Measurements from ENCODE around the gene HSPA5. TPM values are rescaled to one million over a fixed set of nuclear protein-coding genes. Genes with fewer than 3 reads are reported as not detected.
A peak's percentile ranks its signal among the peaks of the same experiment; 100 is the strongest.
"Not testable (repeated sequence)": the region's sequence is repeated elsewhere in the genome, so short reads cannot be mapped to it uniquely, and the experiment has no call there.

HSPA5 gene
- total RNA-seq = 100 to 1,000 TPM in 1 of 3 donors, 10 to 100 TPM in 2; 91.9 to 125 (median 95.1) TPM

DNA sequence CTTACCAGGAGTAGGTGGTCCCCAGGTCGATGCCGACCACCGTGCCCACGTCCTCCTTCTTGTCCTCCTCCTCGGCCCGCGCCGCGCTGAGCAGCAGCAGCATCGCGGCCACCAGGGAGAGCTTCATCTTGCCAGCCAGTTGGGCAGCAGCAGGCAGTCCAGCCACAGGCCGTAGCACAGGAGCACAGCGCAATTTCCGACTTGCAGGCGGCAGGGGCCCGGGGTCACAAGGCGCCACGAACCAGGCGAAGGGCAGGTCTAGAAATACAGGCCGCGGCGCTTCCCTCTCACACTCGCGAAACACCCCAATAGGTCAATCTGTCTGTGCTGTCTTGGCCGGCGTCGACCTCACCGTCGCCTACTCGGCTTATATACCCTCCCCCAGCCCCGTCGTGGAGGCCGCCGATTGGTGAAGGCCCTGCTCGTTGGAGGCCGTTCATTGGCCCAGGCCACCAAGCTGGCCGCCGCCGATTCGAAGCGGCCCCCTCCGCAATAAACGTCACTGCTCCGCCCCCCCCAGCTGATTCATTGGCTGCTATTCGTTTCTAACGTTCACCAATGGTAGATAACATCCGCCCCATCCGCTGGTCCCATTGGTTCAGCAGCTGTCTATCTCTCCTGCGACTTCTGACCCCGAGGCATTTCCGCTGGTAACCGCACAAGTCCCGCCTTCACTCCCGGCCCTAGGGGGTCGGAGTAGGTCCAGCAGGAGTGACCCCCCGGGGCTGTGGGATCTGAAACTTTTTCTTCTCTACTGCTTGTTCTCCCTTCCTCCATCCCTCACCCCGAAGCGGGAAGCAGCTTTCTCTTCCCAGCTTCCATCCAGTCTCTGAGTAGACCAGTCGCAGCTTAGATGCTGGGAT lies at the start of gene HSPA5:
Gene HSPA5 (minus strand): TSS at position 344 of the 863 bp plus-strand sequence. CDS start 217 bp downstream, at position 127.
- Histone ChIP-seq H3K4me1 (peaks cover 3 to 24% of the 10 kb centered on the region in 2 donors), H3K27ac (peak within 1 kb of the TSS; percentile 98), H3K36me3 (peaks cover 8% of the 10 kb centered on the region), H3K9me3 (no peaks in the 10 kb centered on the region), H3K4me3 (peak within 1 kb of the TSS; percentile 79 to 90 (median 86)), H3K27me3 (no peaks in the 10 kb centered on the region)
- peak; percentile 100 for DNase-seq (ENCODE audit: low spot score in 2 of 2)
- intact Hi-C loops (cut with DNase I; ENCODE audit: low total_unique reads) = no loop called here
- TF ChIP-seq, protein P1, sequence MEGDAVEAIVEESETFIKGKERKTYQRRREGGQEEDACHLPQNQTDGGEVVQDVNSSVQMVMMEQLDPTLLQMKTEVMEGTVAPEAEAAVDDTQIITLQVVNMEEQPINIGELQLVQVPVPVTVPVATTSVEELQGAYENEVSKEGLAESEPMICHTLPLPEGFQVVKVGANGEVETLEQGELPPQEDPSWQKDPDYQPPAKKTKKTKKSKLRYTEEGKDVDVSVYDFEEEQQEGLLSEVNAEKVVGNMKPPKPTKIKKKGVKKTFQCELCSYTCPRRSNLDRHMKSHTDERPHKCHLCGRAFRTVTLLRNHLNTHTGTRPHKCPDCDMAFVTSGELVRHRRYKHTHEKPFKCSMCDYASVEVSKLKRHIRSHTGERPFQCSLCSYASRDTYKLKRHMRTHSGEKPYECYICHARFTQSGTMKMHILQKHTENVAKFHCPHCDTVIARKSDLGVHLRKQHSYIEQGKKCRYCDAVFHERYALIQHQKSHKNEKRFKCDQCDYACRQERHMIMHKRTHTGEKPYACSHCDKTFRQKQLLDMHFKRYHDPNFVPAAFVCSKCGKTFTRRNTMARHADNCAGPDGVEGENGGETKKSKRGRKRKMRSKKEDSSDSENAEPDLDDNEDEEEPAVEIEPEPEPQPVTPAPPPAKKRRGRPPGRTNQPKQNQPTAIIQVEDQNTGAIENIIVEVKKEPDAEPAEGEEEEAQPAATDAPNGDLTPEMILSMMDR (IDR thresholded peaks at IDR 0.05) = peak; percentile 14 to 36 (median 28)
- TF ChIP-seq POLR2A (IDR thresholded peaks at IDR 0.05) (peak; percentile 90), POLR2AphosphoS5 (IDR thresholded peaks at IDR 0.05) (peak; percentile 96 to 99 (median 98))

DNA sequence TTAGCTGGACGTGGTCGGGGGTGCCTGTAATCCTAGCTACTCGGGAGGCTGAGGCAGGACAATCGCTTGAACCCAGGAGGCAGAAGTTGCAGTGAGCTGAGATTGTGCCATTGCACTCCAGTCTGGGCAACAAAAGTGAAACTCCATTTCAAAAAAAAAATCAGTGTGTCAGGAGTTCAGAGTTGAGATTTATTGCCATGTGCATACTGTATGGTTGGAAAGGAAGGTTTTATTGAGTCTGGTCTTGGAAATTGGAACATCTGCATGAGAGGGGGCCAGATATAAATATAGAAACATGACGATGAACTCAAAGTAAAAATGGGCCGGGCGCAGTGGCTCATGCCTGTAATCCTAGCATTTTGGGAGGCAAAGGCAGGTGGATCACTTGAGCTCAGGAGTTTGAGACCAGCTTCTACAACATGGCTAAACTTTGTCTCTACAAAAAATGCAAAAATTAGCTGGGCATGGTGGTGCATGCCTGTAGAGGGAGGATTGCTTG lies 45.8 kb upstream of the HSPA5 start:
- H3K27ac ChIP-seq; H3K27me3 ChIP-seq; H3K9me3 ChIP-seq; H3K4me1 ChIP-seq; H3K36me3 ChIP-seq; H3K4me3 ChIP-seq; DNase-seq (ENCODE audit: low spot score in 2 of 2); intact Hi-C loops (cut with DNase I; ENCODE audit: low total_unique reads): not testable (repeated sequence)

DNA sequence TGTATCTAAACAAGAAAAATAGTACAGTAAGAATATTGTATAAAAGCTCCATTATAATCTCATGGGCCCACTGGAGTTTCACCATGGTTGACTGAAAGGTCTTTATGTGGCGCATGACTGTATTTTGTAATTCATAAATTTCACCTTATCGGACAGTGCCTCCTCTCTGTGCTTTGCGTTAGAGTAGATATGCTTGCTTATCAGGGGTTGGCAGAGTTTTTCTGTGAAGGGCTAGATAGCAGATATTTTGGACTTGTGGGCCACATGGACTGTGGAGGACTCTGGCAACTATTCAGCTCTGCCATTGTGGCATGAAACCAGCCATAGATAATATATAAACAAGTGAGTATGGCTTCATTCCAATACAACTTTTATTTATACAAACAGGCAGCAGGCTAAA lies 43.7 kb upstream of the HSPA5 start:
- no peak overlapping the region for H3K27ac ChIP-seq
- no peaks in the 10 kb centered on the region for H3K27me3 ChIP-seq
- intact Hi-C loops (cut with DNase I; ENCODE audit: low total_unique reads) = no loop called here
- H3K9me3 ChIP-seq = no peaks in the 10 kb centered on the region
- no peaks in the 10 kb centered on the region for H3K4me1 ChIP-seq
- TF ChIP-seq, protein P1 (IDR thresholded peaks at IDR 0.05) = no peak
- no peak for TF ChIP-seq POLR2AphosphoS5 (IDR thresholded peaks at IDR 0.05)
- no peak for TF ChIP-seq POLR2A (IDR thresholded peaks at IDR 0.05)
- no peaks in the 10 kb centered on the region for H3K36me3 ChIP-seq
- DNase-seq (ENCODE audit: low spot score in 2 of 2) = no peak
- no peak overlapping the region for H3K4me3 ChIP-seq

DNA sequence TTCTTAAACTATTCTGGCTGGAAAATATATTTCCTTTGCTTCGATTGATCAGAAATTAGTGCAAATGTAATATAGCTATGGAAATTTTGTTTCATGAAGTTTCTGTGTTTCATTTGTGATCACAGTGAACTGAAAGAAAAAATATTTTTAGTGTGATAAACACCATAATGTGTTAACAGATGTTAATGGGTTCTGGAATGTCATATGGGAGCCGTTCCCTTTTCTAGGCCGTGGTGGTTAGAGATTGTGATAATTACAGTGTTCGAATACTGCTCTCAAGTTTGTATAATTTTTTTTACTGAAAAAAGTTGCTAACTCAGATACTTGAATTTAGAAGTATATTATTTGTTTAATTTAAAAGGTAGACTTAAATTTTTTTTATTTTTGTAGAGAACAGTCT lies 39.8 kb upstream of the HSPA5 start:
- Histone ChIP-seq H3K27ac (no peak overlapping the region), H3K27me3 (no peaks in the 10 kb centered on the region), H3K4me3 (no peak overlapping the region), H3K4me1 (no peaks in the 10 kb centered on the region), H3K36me3 (no peaks in the 10 kb centered on the region), H3K9me3 (no peaks in the 10 kb centered on the region)
- intact Hi-C loops (cut with DNase I; ENCODE audit: low total_unique reads) = no loop called here
- no peak for DNase-seq (ENCODE audit: low spot score in 2 of 2)
- no peak for TF ChIP-seq POLR2A (IDR thresholded peaks at IDR 0.05)

DNA sequence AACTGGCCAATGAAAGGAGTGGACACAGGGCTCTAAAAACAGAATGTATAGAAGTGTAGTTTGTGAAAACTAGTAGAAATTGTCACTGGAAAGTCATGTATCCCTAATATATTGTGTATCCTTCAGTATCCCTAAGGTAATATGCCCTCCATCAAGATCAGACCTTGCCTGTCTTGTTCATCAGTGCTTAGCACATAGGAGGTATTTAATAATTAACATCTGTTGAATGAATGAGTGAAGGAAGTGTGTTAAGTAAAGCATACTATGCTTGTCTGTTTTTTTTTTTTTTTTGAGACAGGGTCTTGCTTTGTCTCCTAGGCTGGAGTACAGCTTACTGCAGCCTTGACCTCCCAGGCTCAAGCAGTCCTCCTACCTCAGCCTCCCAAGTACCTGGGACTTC lies 36.3 kb upstream of the HSPA5 start:
- Histone ChIP-seq H3K4me1 (no peaks in the 10 kb centered on the region), H3K27me3 (no peaks in the 10 kb centered on the region), H3K9me3 (no peaks in the 10 kb centered on the region), H3K27ac (no peak overlapping the region), H3K36me3 (no peaks in the 10 kb centered on the region), H3K4me3 (no peak overlapping the region)
- no peak for DNase-seq (ENCODE audit: low spot score in 2 of 2)
- intact Hi-C loops (cut with DNase I; ENCODE audit: low total_unique reads) = no loop called here
- no peak for TF ChIP-seq POLR2AphosphoS5 (IDR thresholded peaks at IDR 0.05)
- TF ChIP-seq, protein P1 (IDR thresholded peaks at IDR 0.05) = no peak
- no peak for TF ChIP-seq POLR2A (IDR thresholded peaks at IDR 0.05)

DNA sequence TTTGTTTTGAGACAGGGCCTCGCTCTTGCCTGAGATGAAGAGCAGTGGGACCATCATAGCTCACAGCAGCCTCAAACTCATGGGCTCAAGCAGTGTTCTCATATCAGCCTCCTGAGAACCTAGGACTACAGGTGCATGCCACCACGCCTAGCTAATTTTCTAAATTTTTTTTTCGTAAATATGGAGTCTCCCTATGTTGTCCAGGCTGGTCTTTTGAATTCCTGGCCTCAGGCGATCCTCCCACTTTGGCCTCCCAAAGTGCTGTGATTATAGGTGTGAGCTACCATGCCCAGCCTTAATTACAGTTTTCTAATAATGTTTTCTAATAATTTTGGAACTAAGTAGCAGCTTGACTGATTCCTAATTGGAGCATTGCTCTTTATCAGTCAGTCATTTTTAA lies 35.6 kb upstream of the HSPA5 start:
- H3K4me1 ChIP-seq = no peaks in the 10 kb centered on the region
- H3K4me3 ChIP-seq = no peak overlapping the region
- H3K27ac ChIP-seq = no peak overlapping the region
- intact Hi-C loops (cut with DNase I; ENCODE audit: low total_unique reads) = no loop called here
- H3K36me3 ChIP-seq = no peaks in the 10 kb centered on the region
- no peak for DNase-seq (ENCODE audit: low spot score in 2 of 2)
- H3K9me3 ChIP-seq = no peaks in the 10 kb centered on the region
- TF ChIP-seq, protein P1 (IDR thresholded peaks at IDR 0.05) = no peak
- TF ChIP-seq POLR2A (IDR thresholded peaks at IDR 0.05) (no peak), POLR2AphosphoS5 (IDR thresholded peaks at IDR 0.05) (no peak)
- no peaks in the 10 kb centered on the region for H3K27me3 ChIP-seq
